Stimulated activated CD4-positive, alpha-beta T cell treated with anti-CD3 and anti-CD28 coated beads, Interleukin-12 subunit alpha, Interleukin-12 subunit beta, amount 100 ng/mL, for 24 hours (primary cell): Measurements from ENCODE around the gene SCO1.

Source experiments
- DNase-seq, 2 experiments: peaks; one replicate each; pipeline ENCODE4 v3.0.0-alpha.2; 2020; ENCODE audit warnings: low read depth in 2 of 2

The SCO1 gene

GRCh38 chr17:10653987-10654386, 43.3 kb downstream of the SCO1 start:
- DNase-seq: no peak

GRCh38 chr17:10652984-10653659, 44.2 kb downstream of the SCO1 start:
- no peak for DNase-seq

GRCh38 chr17:10651927-10652326, 45.4 kb downstream of the SCO1 start:
- no peak for DNase-seq

GRCh38 chr17:10649602-10650001, 47.7 kb downstream of the SCO1 start:
- no peak for DNase-seq

- no peak for DNase-seq
These were observed 48.4 kb downstream of the SCO1 start for GRCh38 chr17:10648956-10649355.

- DNase-seq: no peak
These were observed 49.0 kb downstream of the SCO1 start for GRCh38 chr17:10648381-10648780.

GRCh38 chr17:10646392-10646990, 50.8 kb downstream of the SCO1 start:
- peak; percentile 36 to 66 for DNase-seq

GRCh38 chr17:10640475-10640874, 56.9 kb downstream of the SCO1 start:
- no peak for DNase-seq

- DNase-seq: no peak
These were observed 59.2 kb downstream of the SCO1 start for GRCh38 chr17:10638151-10638550.

GRCh38 chr17:10635290-10635689, 62.0 kb downstream of the SCO1 start:
- DNase-seq: no peak

- DNase-seq: no peak
These were observed 63.5 kb downstream of the SCO1 start for GRCh38 chr17:10633738-10634379.

GRCh38 chr17:10631701-10632100, 65.6 kb downstream of the SCO1 start:
- no peak for DNase-seq

- DNase-seq: no peak
These were observed 66.2 kb downstream of the SCO1 start for GRCh38 chr17:10631048-10631700.

GRCh38 chr17:10629706-10630105, 67.6 kb downstream of the SCO1 start:
- DNase-seq: no peak

GRCh38 chr17:10628756-10629155, 68.6 kb downstream of the SCO1 start:
- no peak for DNase-seq

- no peak for DNase-seq
These were observed 70.9 kb downstream of the SCO1 start for GRCh38 chr17:10626390-10626789.

- DNase-seq: no peak
These were observed 72.4 kb downstream of the SCO1 start for GRCh38 chr17:10624969-10625368.

GRCh38 chr17:10623737-10624338, 73.5 kb downstream of the SCO1 start:
- DNase-seq: no peak

- no peak for DNase-seq
These were observed 74.5 kb downstream of the SCO1 start for GRCh38 chr17:10622617-10623485.
